ENCODE data around the gene RITA1. TPM values are rescaled to one million over a fixed set of nuclear protein-coding genes. Genes with fewer than 3 reads are reported as not detected.

RITA1 gene
- total RNA-seq, 1 experiment from 2014 or later = 20.7 TPM

GRCh38 chr12:113202300-113203075 is 17.0 kb downstream of the RITA1 start:
- no TSS peak for BruUV-seq (replicated peaks)
- Histone ChIP-seq H3K9me3 (ENCODE audit: control insufficient read depth in 1 of 2, insufficient read depth in 1 of 2, low read depth in 1 of 2, low read length in 2 of 2) (no peaks in the 10 kb centered on the region), H3K27me3 (ENCODE audit: insufficient read depth, low read length) (no peaks in the 10 kb centered on the region), H3K4me1 (ENCODE audit: control insufficient read depth in 1 of 2, insufficient read depth in 2 of 2, low read length in 2 of 2) (peaks cover 18 to 25% of the 10 kb centered on the region in 2 experiments), H2AFZ (ENCODE audit: low read depth, low read length, poor library complexity, severe bottlenecking) (no peak overlapping the region), H3K4me2 (ENCODE audit: low read length) (no peak overlapping the region), H3K4me3 (replicated peaks in 1 of 2; ENCODE audit: low read depth in 1 of 2, low read length in 2 of 2) (no peak overlapping the region), H3K36me3 (ENCODE audit: control insufficient read depth in 1 of 2, insufficient read depth in 2 of 2, low read length in 2 of 2) (no peaks in the 10 kb centered on the region), H3K79me2 (ENCODE audit: insufficient read depth, low read length) (no peaks in the 10 kb centered on the region), H3K9me2 (ENCODE audit: insufficient read depth) (no peaks in the 10 kb centered on the region), H4K20me1 (ENCODE audit: insufficient read depth) (no peaks in the 10 kb centered on the region), H3K27ac (ENCODE audit: low read depth, low read length) (no peak overlapping the region), H3K9ac (ENCODE audit: low read length) (no peak overlapping the region)
- intact Hi-C loops (cut with micrococcal nuclease) = no loop called here
- no peak for ATAC-seq
- DNase-seq (ENCODE audit: low read depth, low spot score) = no peak
- no peak for TF ChIP-seq POLR2AphosphoS5 (IDR thresholded peaks at IDR 0.05; ENCODE audit: low read depth, low read length)
- TF ChIP-seq YY1 (IDR thresholded peaks at IDR 0.05; ENCODE audit: extremely low read depth, insufficient replicate concordance, low read depth, low read length) = no peak
- TF ChIP-seq TCF7L2 (IDR thresholded peaks at IDR 0.05; ENCODE audit: borderline replicate concordance, extremely low read depth, insufficient read depth, insufficient read length) = no peak
- no peak for TF ChIP-seq ATF3 (IDR thresholded peaks at IDR 0.05)
- TF ChIP-seq CTCF (IDR thresholded peaks at IDR 0.05 in 2 of 3, conservative IDR thresholded peaks at IDR 0.05 in 1 of 3; ENCODE audit: borderline replicate concordance in 1 of 3, insufficient read depth in 1 of 3, low read depth in 2 of 3, low read length in 2 of 3) = no peak
- no peak for TF ChIP-seq EZH2phosphoT487 (IDR thresholded peaks at IDR 0.05; ENCODE audit: borderline replicate concordance)
- no peak for TF ChIP-seq ELF1 (IDR thresholded peaks at IDR 0.05; ENCODE audit: borderline replicate concordance, low read depth)
- no peak for TF ChIP-seq ZBTB33 (IDR thresholded peaks at IDR 0.05; ENCODE audit: extremely low read depth, insufficient replicate concordance, low read length)
- no peak for TF ChIP-seq CEBPB (IDR thresholded peaks at IDR 0.05; ENCODE audit: low read depth)
- TF ChIP-seq SRF (IDR thresholded peaks at IDR 0.05; ENCODE audit: low read depth) = no peak
- no peak for TF ChIP-seq CBX3 (IDR thresholded peaks at IDR 0.05; ENCODE audit: low read depth)
- TF ChIP-seq SP1 (IDR thresholded peaks at IDR 0.05; ENCODE audit: low read depth) = no peak
- TF ChIP-seq RAD21 (IDR thresholded peaks at IDR 0.05; ENCODE audit: low read depth) = no peak
- no peak for TF ChIP-seq EZH2 (IDR thresholded peaks at IDR 0.05)
- no peak for TF ChIP-seq SIN3A (IDR thresholded peaks at IDR 0.05; ENCODE audit: low read depth)
- no peak for TF ChIP-seq FOSL1 (IDR thresholded peaks at IDR 0.05; ENCODE audit: low read depth)
- TF ChIP-seq REST (IDR thresholded peaks at IDR 0.05; ENCODE audit: low read depth) = no peak
- TF ChIP-seq JUND (IDR thresholded peaks at IDR 0.05) = no peak
- CTCF ChIA-PET = interaction anchor here (1.1 kb wide), 1 partner anchor 209 kb away, joined by 3 read pairs; no protein-coding TSS in a partner anchor
- POLR2A ChIA-PET = no interaction called here
- RAD21 ChIA-PET (ENCODE audit: low non-redundant PET in 1 of 2, low total read pairs in 2 of 2, uncharacterized antibody in 2 of 2, unreplicated experiment in 2 of 2) = no interaction called here
